ENCODE results near the gene PMM1.
"Not testable (repeated sequence)": the region's sequence is repeated elsewhere in the genome, so short reads cannot be mapped to it uniquely, and the experiment has no call there.

The PMM1 gene

GRCh38 chr22:41608386-41608785 lies 18.7 kb upstream of the PMM1 start:
- Mint-ChIP-seq H3K4me3 (no peak overlapping the region), H3K4me1 (peaks cover 23% of the 10 kb centered on the region), H3K27me3 (no peaks in the 10 kb centered on the region), H3K9me3 (no peaks in the 10 kb centered on the region), H3K27ac (no peak overlapping the region), H3K36me3 (peaks cover 20% of the 10 kb centered on the region)

GRCh38 chr22:41603873-41604332 lies 14.3 kb upstream of the PMM1 start:
- Mint-ChIP-seq H3K36me3 (peaks cover 39% of the 10 kb centered on the region), H3K27me3 (no peaks in the 10 kb centered on the region), H3K4me3 (no peak overlapping the region), H3K4me1 (peaks cover 28% of the 10 kb centered on the region), H3K9me3 (no peaks in the 10 kb centered on the region), H3K27ac (peak overlapping the region; percentile 17)

GRCh38 chr22:41600976-41601375 lies 11.3 kb upstream of the PMM1 start:
- no peak overlapping the region for H3K27ac Mint-ChIP-seq
- no peak overlapping the region for H3K4me3 Mint-ChIP-seq
- H3K27me3 Mint-ChIP-seq: no peaks in the 10 kb centered on the region
- H3K4me1 Mint-ChIP-seq: peaks cover 25% of the 10 kb centered on the region
- H3K36me3 Mint-ChIP-seq: peaks cover 31% of the 10 kb centered on the region
- H3K9me3 Mint-ChIP-seq: no peaks in the 10 kb centered on the region

GRCh38 chr22:41598891-41599635 lies 9.4 kb upstream of the PMM1 start:
- H3K27ac Mint-ChIP-seq: no peak overlapping the region
- peaks cover 14% of the 10 kb centered on the region for H3K4me1 Mint-ChIP-seq
- H3K9me3 Mint-ChIP-seq: no peaks in the 10 kb centered on the region
- H3K27me3 Mint-ChIP-seq: no peaks in the 10 kb centered on the region
- H3K36me3 Mint-ChIP-seq: peaks cover 20% of the 10 kb centered on the region
- no peak overlapping the region for H3K4me3 Mint-ChIP-seq

- Mint-ChIP-seq H3K27me3 (no peaks in the 10 kb centered on the region), H3K36me3 (peaks cover 18% of the 10 kb centered on the region), H3K9me3 (no peaks in the 10 kb centered on the region), H3K4me3 (no peak overlapping the region), H3K4me1 (peaks cover 4% of the 10 kb centered on the region), H3K27ac (no peak overlapping the region)
Measured at GRCh38 chr22:41598081-41598480, 8.4 kb upstream of the PMM1 start.

GRCh38 chr22:41597635-41597953 lies 8.0 kb upstream of the PMM1 start:
- Mint-ChIP-seq H3K4me3 (no peak overlapping the region), H3K27ac (no peak overlapping the region), H3K36me3 (peaks cover 13% of the 10 kb centered on the region), H3K27me3 (no peaks in the 10 kb centered on the region), H3K9me3 (no peaks in the 10 kb centered on the region), H3K4me1 (no peaks in the 10 kb centered on the region)

GRCh38 chr22:41596776-41597634 lies 7.4 kb upstream of the PMM1 start:
- peaks cover 10% of the 10 kb centered on the region for H3K36me3 Mint-ChIP-seq
- H3K4me1 Mint-ChIP-seq: no peaks in the 10 kb centered on the region
- H3K9me3 Mint-ChIP-seq: no peaks in the 10 kb centered on the region
- H3K27me3 Mint-ChIP-seq: no peaks in the 10 kb centered on the region
- no peak overlapping the region for H3K4me3 Mint-ChIP-seq
- H3K27ac Mint-ChIP-seq: no peak overlapping the region

- H3K27ac Mint-ChIP-seq: peak overlapping the region; percentile 30
- H3K36me3 Mint-ChIP-seq: peaks cover 4% of the 10 kb centered on the region
- no peaks in the 10 kb centered on the region for H3K9me3 Mint-ChIP-seq
- H3K4me1 Mint-ChIP-seq: no peaks in the 10 kb centered on the region
- no peak overlapping the region for H3K4me3 Mint-ChIP-seq
- no peaks in the 10 kb centered on the region for H3K27me3 Mint-ChIP-seq
Measured at GRCh38 chr22:41595703-41596102, 6.1 kb upstream of the PMM1 start.

GRCh38 chr22:41593336-41593960 lies 3.8 kb upstream of the PMM1 start:
- not testable (repeated sequence) for H3K4me3 Mint-ChIP-seq, H3K36me3 Mint-ChIP-seq, H3K9me3 Mint-ChIP-seq, H3K27me3 Mint-ChIP-seq, H3K27ac Mint-ChIP-seq
- H3K4me1 Mint-ChIP-seq: peaks cover 14% of the 10 kb centered on the region

- no peaks in the 10 kb centered on the region for H3K27me3 Mint-ChIP-seq
- H3K4me1 Mint-ChIP-seq: peaks cover 24% of the 10 kb centered on the region
- no peak overlapping the region for H3K27ac Mint-ChIP-seq
- no peaks in the 10 kb centered on the region for H3K9me3 Mint-ChIP-seq
- H3K4me3 Mint-ChIP-seq: peak overlapping the region; percentile 11
- peaks cover 2% of the 10 kb centered on the region for H3K36me3 Mint-ChIP-seq
Measured at GRCh38 chr22:41587347-41587723, 2.3 kb downstream of the PMM1 start.

- Mint-ChIP-seq H3K27me3 (no peaks in the 10 kb centered on the region), H3K4me3 (no peak overlapping the region), H3K9me3 (no peaks in the 10 kb centered on the region), H3K36me3 (peaks cover 2% of the 10 kb centered on the region), H3K27ac (no peak overlapping the region), H3K4me1 (peaks cover 24% of the 10 kb centered on the region)
Measured at GRCh38 chr22:41585898-41586297, 3.7 kb downstream of the PMM1 start.

- H3K4me3 Mint-ChIP-seq: no peak overlapping the region
- H3K4me1 Mint-ChIP-seq: peaks cover 24% of the 10 kb centered on the region
- peaks cover 2% of the 10 kb centered on the region for H3K36me3 Mint-ChIP-seq
- H3K9me3 Mint-ChIP-seq: no peaks in the 10 kb centered on the region
- H3K27me3 Mint-ChIP-seq: no peaks in the 10 kb centered on the region
- no peak overlapping the region for H3K27ac Mint-ChIP-seq
Measured at GRCh38 chr22:41584881-41585280, 4.8 kb downstream of the PMM1 start.

GRCh38 chr22:41582694-41583093 lies 6.9 kb downstream of the PMM1 start:
- Mint-ChIP-seq H3K9me3 (no peaks in the 10 kb centered on the region), H3K4me1 (peaks cover 4% of the 10 kb centered on the region), H3K36me3 (peaks cover 5% of the 10 kb centered on the region), H3K4me3 (no peak overlapping the region), H3K27ac (no peak overlapping the region), H3K27me3 (no peaks in the 10 kb centered on the region)

- Mint-ChIP-seq H3K27ac (no peak overlapping the region), H3K4me3 (no peak overlapping the region), H3K27me3 (no peaks in the 10 kb centered on the region), H3K36me3 (peaks cover 5% of the 10 kb centered on the region), H3K9me3 (no peaks in the 10 kb centered on the region), H3K4me1 (no peaks in the 10 kb centered on the region)
Measured at GRCh38 chr22:41579997-41580355, 9.7 kb downstream of the PMM1 start.

GRCh38 chr22:41579297-41579996 lies 10.2 kb downstream of the PMM1 start:
- H3K4me1 Mint-ChIP-seq: no peaks in the 10 kb centered on the region
- no peak overlapping the region for H3K27ac Mint-ChIP-seq
- H3K27me3 Mint-ChIP-seq: no peaks in the 10 kb centered on the region
- no peak overlapping the region for H3K4me3 Mint-ChIP-seq
- peaks cover 5% of the 10 kb centered on the region for H3K36me3 Mint-ChIP-seq
- H3K9me3 Mint-ChIP-seq: no peaks in the 10 kb centered on the region
